Large intestine (tissue), 3 donors: Measurements from ENCODE around the gene OR2G2. TPM values are rescaled to one million over a fixed set of nuclear protein-coding genes. Genes with fewer than 3 reads are reported as not detected.

Experiments
- DNase-seq, 2 donors: peaks; one replicate each; pipeline versions ENCODE4 v3.0.0 to v3.0.0-alpha.2; 2013
- H3K27ac ChIP-seq: one replicate; pipeline ENCODE4 v1.5.1; 2013; ENCODE audit warnings: low read length
- H3K27me3 ChIP-seq: 2 replicates; pipeline ENCODE4 v1.6.1; 2013; ENCODE audit warnings: low read length; ENCODE audit not compliant: control insufficient read depth, insufficient read depth
- H3K36me3 ChIP-seq: 2 replicates; pipeline ENCODE4 v1.6.1; 2013; ENCODE audit warnings: low read length; ENCODE audit not compliant: control insufficient read depth, insufficient read depth
- H3K4me1 ChIP-seq: one replicate; pipeline ENCODE4 v1.6.1; 2013; ENCODE audit warnings: low read length; ENCODE audit not compliant: control insufficient read depth, insufficient read depth
- H3K4me3 ChIP-seq: one replicate; pipeline ENCODE4 v1.5.1; 2013; ENCODE audit warnings: low read length
- H3K9me3 ChIP-seq: one replicate; pipeline ENCODE4 v1.6.1; 2013; ENCODE audit warnings: mild to moderate bottlenecking, low read depth, low read length, moderate library complexity; ENCODE audit not compliant: control insufficient read depth
- WGBS: methylation state at CpG from one replicate; pipeline ENCODE4 v1.1.5; 2013; ENCODE audit warnings: low lambda C conversion rate; ENCODE audit not compliant: insufficient coverage; 5-methylcytosine and 5-hydroxymethylcytosine counted together
- polyA plus RNA-seq: library from polyadenylated mRNA; unstranded; fragments of 120-200 nt; gene quantifications from one replicate; pipeline ENCODE4 v1.2.1, GENCODE V29; 2013

The OR2G2 gene
- polyA plus RNA-seq, 1 donor, result not detected

DNA sequence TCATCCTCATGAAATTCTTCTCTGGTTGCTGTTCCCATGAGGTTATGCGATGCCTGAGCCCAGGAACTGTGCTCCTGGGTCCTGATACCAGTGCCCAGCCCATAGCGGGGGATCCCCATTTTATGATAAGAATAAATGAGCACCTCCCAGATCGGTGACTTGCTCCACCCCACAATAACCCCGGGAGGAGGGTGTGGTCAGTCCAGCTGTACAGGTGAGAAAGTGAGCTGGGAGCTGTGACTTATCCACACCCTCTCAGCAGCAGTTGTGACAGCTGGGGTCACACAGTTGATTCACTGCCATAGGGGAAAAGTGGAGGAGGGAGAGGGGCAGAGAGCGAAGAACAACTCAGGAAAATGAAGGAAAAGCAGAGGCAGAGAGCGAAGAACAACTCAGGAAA lies 50.6 kb downstream of the OR2G2 start:
- Histone ChIP-seq H3K36me3 (no peaks in the 10 kb centered on the region), H3K9me3 (peaks cover 5% of the 10 kb centered on the region), H3K27ac (no peak overlapping the region), H3K4me3 (no peak overlapping the region), H3K4me1 (no peaks in the 10 kb centered on the region), H3K27me3 (no peaks in the 10 kb centered on the region)
- WGBS, result 86% methylated on average over 2 of the region's 6 CpGs
- no peak for DNase-seq

Other genes with a start within 250 kb of the OR2G2 start
- gene NLRP3, start 172.2 kb upstream of the OR2G2 start, polyA plus RNA-seq, result 0.78 TPM
- gene OR2B11, start 130.3 kb upstream of the OR2G2 start, polyA plus RNA-seq, result not detected
- 0.10 TPM for gene OR2C3, start 51.9 kb upstream of the OR2G2 start, polyA plus RNA-seq
- 0.07 TPM for gene GCSAML, start 39.2 kb upstream of the OR2G2 start, polyA plus RNA-seq
- gene OR2G3, start 17.2 kb downstream of the OR2G2 start, polyA plus RNA-seq, result not detected
- 0.01 TPM for gene OR13G1, start 91.4 kb downstream of the OR2G2 start, polyA plus RNA-seq
- gene OR6F1, start 128.3 kb downstream of the OR2G2 start, polyA plus RNA-seq, result not detected
- gene OR14K1, start 150.3 kb downstream of the OR2G2 start, polyA plus RNA-seq, result not detected
- gene OR14A2, start 159.8 kb downstream of the OR2G2 start, polyA plus RNA-seq, result not detected
- not detected for gene OR1C1, start 172.2 kb downstream of the OR2G2 start, polyA plus RNA-seq
- not detected for gene OR14A16, start 235.8 kb downstream of the OR2G2 start, polyA plus RNA-seq